Activated effector memory CD4-positive, alpha-beta T cell treated with anti-CD3 and anti-CD28 coated beads, Interleukin-2, amount 50 U/mL, for 16 hours (primary cell): ENCODE measurements around the gene ZNF267.
"Not testable (repeated sequence)": the region's sequence is repeated elsewhere in the genome, so short reads cannot be mapped to it uniquely, and the experiment has no call there.

ENCODE experiments used
- DNase-seq: peaks from one replicate; pipeline ENCODE4 v3.0.0-alpha.2; 2020

The ZNF267 gene

GRCh38 chr16:31880322-31880979 is 6.8 kb downstream of the ZNF267 start:
- DNase-seq, result peak; percentile 78

GRCh38 chr16:31886227-31886626 is 12.6 kb downstream of the ZNF267 start:
- no peak for DNase-seq

- no peak for DNase-seq
Observed at GRCh38 chr16:31888735-31889134, 15.1 kb downstream of the ZNF267 start.

GRCh38 chr16:31892111-31892510 is 18.5 kb downstream of the ZNF267 start:
- DNase-seq, result not testable (repeated sequence)

GRCh38 chr16:31893824-31894223 is 20.2 kb downstream of the ZNF267 start:
- no peak for DNase-seq

- DNase-seq, result no peak
Observed at GRCh38 chr16:31897283-31897682, 23.7 kb downstream of the ZNF267 start.

- DNase-seq, result no peak
Observed at GRCh38 chr16:31899505-31899904, 25.9 kb downstream of the ZNF267 start.

- not testable (repeated sequence) for DNase-seq
Observed at GRCh38 chr16:31904571-31904970, 31.0 kb downstream of the ZNF267 start.

GRCh38 chr16:31913668-31914067 is 40.1 kb downstream of the ZNF267 start:
- DNase-seq, result no peak

- no peak for DNase-seq
Observed at GRCh38 chr16:31916056-31916488, 42.5 kb downstream of the ZNF267 start.

GRCh38 chr16:31920373-31920772 is 46.8 kb downstream of the ZNF267 start:
- DNase-seq, result no peak

- not testable (repeated sequence) for DNase-seq
Observed at GRCh38 chr16:31951806-31952205, 78.2 kb downstream of the ZNF267 start.

- DNase-seq, result not testable (repeated sequence)
Observed at GRCh38 chr16:31952206-31952605, 78.6 kb downstream of the ZNF267 start.

GRCh38 chr16:31956221-31956620 is 82.6 kb downstream of the ZNF267 start:
- peak; percentile 69 for DNase-seq

GRCh38 chr16:31960186-31960910 is 86.7 kb downstream of the ZNF267 start:
- DNase-seq, result not testable (repeated sequence)
